HG02973 (cell line): ENCODE results near the gene PHLPP1.
"Not testable (repeated sequence)": the region's sequence is repeated elsewhere in the genome, so short reads cannot be mapped to it uniquely, and the experiment has no call there.

Source experiments
- ATAC-seq: cut with Tn5 transposase; IDR thresholded peaks from one replicate; pipeline ENCODE4 v1.9.1; 2021; ENCODE audit warnings: moderate library complexity; ENCODE audit not compliant: unreplicated experiment

PHLPP1 gene

DNA sequence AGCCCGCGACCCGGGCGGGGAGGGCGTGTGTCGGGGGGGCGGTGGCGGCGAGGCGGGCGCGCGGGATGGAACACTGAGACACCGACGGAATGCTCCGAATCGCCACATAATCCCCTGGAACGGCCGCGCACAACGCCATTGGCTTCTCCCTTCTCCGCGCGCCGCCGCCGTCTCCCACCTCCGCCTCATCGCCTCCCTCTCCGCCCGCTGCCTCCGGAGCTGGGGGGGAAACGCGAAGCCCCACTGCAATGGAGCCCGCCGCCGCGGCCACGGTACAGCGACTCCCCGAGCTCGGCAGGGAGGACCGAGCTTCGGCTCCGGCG is at the start of gene PHLPP1:
TSS of gene PHLPP1 (plus strand) at position 106 of the 323 bp plus-strand sequence. CDS start at position 249, 143 bp downstream.
- peak; percentile 31 for ATAC-seq

DNA sequence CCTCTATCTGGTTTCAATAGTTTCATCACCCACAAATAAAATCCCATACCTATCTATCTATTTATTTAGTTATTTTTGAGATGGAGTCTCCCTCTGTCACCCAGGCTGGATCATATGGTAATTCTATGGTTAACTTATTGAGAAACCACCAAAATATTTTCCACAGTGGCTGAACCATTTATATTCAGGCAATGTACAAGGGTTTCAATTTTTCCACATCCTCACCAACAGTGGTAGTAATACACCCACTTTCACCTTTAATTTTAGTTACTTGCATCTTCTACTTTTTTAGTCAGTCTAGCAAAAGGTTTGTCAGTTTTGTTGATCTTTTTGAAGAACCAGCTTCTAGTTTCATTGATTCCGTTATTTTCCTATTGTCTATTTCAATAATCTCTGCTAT is 46.1 kb upstream of the PHLPP1 start:
- no peak for ATAC-seq

GRCh38 chr18:62670573-62670972 is 44.8 kb upstream of the PHLPP1 start:
- no peak for ATAC-seq

DNA sequence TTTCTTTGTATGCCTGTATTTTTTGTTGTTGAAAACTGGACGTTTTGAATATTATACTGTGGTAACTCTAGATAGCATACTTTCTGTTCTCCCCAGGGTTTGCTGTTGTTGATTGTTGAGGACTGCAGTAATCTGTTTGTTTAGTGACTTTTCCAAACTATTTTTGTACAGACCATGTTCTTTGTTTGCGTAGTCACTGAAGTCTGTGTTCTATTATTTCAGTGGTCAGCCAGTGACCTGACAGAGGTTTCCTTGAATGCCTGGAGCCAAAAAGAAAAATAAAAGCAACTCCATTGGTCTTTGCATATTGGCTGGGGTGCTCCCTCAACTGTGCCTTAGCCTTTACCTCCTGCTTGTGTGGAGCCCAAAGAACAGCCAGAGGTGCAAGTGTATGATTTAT is 42.7 kb upstream of the PHLPP1 start:
- no peak for ATAC-seq

- ATAC-seq: no peak
These were observed 36.4 kb upstream of the PHLPP1 start for GRCh38 chr18:62678847-62679485.

DNA sequence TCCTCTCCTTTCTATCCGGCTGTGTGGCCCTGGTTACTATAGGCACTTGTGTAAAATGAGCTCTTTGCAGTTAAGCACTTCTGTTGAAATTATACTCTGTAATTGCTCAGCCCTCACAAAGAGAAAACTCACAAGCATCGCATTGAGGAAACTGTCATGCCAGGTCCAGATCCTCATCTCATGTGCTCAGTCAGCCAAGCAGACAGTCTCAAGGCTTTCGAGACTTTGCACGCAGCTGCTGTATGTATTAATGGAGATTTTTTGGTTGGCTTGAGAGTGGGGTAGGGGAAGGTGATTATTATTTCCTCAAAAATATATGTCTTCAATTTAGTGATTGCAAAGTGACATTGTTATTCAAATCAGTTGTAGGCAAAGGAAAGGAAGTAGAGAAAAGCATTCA is 33.0 kb upstream of the PHLPP1 start:
- ATAC-seq: no peak

GRCh38 chr18:62683935-62684334 is 31.4 kb upstream of the PHLPP1 start:
- no peak for ATAC-seq

DNA sequence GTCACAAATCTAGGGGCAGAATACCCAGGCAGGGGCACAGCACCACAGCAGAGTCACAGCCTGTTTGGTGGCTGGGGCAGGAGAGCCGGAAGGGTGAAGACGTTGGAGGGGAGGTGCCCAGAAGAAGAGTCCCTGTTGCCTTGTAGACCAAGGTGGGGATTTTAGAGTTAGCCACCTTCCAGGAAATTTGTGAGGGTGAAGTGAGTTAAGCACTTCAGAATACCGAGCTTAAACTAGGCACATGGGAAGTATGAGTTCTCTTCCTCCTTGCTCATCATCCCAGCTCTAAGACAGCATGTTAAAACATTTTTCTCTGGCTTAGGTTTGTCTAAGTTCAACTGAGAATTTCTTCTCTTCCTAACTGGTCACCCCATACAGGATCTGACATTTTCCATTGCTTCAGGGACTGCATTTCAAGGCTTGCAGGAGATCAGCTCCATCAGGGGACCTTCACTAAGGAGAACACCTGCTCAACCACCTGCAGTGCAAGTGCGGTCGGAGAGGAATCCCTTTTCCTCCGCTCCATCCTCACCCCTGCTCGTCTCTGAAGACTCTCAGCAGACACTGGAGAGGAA is 26.5 kb upstream of the PHLPP1 start:
- ATAC-seq: no peak

- no peak for ATAC-seq
These were observed 25.0 kb upstream of the PHLPP1 start for GRCh38 chr18:62690236-62690815.

GRCh38 chr18:62693659-62694058 is 21.7 kb upstream of the PHLPP1 start:
- ATAC-seq: no peak

DNA sequence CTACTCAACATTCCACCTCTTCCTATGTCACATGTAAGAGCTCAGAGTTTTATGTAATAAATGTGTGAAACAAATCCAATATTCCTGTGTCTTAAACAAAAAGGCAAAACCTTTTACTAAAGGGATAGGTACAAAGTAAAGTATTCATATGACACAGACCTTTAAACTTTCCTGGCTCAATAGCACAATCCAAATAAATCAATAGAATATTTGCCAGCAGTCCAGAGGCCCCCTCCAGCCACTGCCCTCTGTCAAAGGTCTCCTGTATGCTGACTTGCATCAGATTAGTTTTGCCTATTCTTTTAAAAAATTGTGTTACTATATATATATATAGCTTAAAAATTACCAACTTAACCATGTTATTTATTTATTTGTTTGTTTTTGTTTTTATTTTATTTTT is 17.7 kb upstream of the PHLPP1 start:
- ATAC-seq: no peak

GRCh38 chr18:62702259-62702658 is 13.1 kb upstream of the PHLPP1 start:
- ATAC-seq: no peak

DNA sequence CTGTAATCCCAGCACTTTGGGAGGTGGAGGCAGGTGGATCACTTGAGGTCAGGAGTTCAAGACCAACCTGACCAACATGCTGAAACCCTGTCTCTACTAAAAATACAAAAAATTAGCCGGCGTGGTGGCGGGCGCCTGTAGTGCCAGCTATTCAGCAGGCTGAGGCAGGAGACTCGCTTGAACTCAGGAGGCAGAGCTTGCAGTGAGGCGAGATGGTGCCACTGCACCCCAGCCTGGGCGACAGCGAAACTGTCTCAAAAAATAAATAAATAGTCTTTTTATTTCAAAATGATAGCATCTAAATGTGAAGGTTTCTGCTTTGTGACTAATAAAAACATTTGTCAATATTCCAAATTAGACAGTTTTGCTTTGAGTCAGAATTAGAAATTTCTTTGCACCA is 8.5 kb upstream of the PHLPP1 start:
- ATAC-seq: not testable (repeated sequence)

DNA sequence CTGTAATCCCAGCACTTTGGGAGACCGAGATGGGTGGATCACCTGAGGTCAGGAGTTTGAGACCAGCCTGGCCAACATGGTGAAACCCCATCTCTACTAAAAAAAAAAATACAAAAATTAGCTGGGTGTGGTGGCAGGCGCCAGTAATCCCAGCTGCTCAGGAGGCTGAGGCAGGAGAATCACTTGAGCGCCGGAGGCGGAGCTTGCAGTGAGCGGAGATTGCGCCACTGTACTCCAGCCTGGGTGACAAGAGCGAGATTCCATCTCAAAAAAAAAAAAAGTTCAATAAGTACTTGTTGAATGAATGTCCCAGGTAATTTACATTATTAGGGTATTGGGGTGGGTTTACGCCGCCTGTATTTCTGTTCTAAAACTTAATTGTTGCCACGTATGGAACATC is 5.4 kb upstream of the PHLPP1 start:
- not testable (repeated sequence) for ATAC-seq

DNA sequence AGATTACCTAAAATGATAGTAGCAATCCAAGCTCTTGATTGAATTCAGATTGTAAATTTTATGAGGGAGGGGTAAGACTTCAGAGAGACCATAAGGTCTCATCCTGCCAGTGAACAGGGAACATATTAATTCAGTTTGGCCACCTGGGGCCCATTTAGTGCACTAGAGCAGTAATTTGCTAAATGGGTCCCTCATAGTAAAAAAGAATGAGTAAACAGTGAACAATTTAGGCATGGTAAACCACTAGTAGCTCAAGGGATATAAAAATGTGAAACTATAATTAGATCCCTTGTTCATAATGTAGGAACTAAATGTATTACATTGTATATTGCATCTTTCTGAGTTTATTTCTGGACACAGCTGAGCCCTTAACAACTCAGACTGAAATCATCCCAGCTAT is 4.9 kb upstream of the PHLPP1 start:
- ATAC-seq: no peak

- ATAC-seq: no peak
These were observed 3.6 kb upstream of the PHLPP1 start for GRCh38 chr18:62711781-62712180.

- no peak for ATAC-seq
These were observed 1.6 kb upstream of the PHLPP1 start for GRCh38 chr18:62713651-62714247.

GRCh38 chr18:62714671-62715435 is 488 bp upstream of the PHLPP1 start:
- peak; percentile 64 for ATAC-seq

- ATAC-seq: peak; percentile 38
These were observed 646 bp downstream of the PHLPP1 start for GRCh38 chr18:62715759-62716615.

DNA sequence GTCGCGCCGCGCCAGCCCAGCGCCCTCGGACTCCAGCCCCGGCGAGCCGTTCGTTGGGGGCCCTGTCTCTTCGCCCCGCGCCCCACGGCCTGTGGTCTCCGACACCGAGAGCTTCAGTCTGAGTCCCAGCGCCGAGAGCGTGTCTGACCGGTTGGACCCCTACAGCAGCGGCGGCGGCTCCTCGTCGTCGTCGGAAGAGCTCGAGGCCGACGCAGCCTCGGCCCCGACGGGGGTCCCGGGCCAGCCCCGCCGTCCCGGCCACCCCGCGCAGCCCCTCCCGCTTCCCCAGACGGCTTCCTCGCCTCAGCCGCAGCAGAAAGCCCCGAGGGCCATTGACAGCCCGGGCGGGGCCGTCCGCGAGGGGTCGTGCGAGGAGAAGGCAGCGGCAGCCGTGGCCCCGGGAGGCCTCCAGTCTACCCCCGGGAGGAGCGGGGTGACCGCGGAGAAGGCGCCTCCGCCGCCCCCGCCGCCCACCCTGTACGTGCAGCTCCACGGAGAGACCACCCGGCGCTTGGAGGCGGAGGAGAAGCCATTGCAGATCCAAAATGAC is 1.4 kb downstream of the PHLPP1 start:
- ATAC-seq: no peak
